Measurements from ENCODE around the gene MTHFD2L. TPM values are rescaled to one million over a fixed set of nuclear protein-coding genes. Genes with fewer than 3 reads are reported as not detected.

The MTHFD2L gene
- total and polyA plus RNA-seq, 2 of the 8 experiments (the other 6 are each of a cell fraction or from before 2014, with no cell fraction given), result 5.4 to 15.0 TPM

GRCh38 chr4:74255096-74255495 is 97.2 kb downstream of the MTHFD2L start (continued):
- TF ChIP-seq USF2 (IDR thresholded peaks at IDR 0.05; ENCODE audit: low read length) (no peak), NRF1 (IDR thresholded peaks at IDR 0.05; ENCODE audit: low read depth, low read length) (no peak), RAD21 (IDR thresholded peaks at IDR 0.05 in 1 of 2, conservative IDR thresholded peaks at IDR 0.05 in 1 of 2; ENCODE audit: low read depth in 2 of 2, low read length in 2 of 2) (no peak), SIRT6 (IDR thresholded peaks at IDR 0.05; ENCODE audit: low read length) (no peak), CBX5 (IDR thresholded peaks at IDR 0.05; ENCODE audit: low read depth, low read length) (no peak), POLR2A (IDR thresholded peaks at IDR 0.05; ENCODE audit: control extremely low read depth in 1 of 2, low read depth in 2 of 2, low read length in 2 of 2) (no peak), SP4 (IDR thresholded peaks at IDR 0.05; ENCODE audit: low read length) (no peak), JUND (IDR thresholded peaks at IDR 0.05; ENCODE audit: low read length) (no peak)
- TF ChIP-seq, protein P1, sequence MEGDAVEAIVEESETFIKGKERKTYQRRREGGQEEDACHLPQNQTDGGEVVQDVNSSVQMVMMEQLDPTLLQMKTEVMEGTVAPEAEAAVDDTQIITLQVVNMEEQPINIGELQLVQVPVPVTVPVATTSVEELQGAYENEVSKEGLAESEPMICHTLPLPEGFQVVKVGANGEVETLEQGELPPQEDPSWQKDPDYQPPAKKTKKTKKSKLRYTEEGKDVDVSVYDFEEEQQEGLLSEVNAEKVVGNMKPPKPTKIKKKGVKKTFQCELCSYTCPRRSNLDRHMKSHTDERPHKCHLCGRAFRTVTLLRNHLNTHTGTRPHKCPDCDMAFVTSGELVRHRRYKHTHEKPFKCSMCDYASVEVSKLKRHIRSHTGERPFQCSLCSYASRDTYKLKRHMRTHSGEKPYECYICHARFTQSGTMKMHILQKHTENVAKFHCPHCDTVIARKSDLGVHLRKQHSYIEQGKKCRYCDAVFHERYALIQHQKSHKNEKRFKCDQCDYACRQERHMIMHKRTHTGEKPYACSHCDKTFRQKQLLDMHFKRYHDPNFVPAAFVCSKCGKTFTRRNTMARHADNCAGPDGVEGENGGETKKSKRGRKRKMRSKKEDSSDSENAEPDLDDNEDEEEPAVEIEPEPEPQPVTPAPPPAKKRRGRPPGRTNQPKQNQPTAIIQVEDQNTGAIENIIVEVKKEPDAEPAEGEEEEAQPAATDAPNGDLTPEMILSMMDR (IDR thresholded peaks at IDR 0.05; ENCODE audit: control extremely low read depth in 1 of 3, insufficient read depth in 1 of 3, low read depth in 1 of 3, low read length in 3 of 3), result no peak

All from H1 (cell line).